ENCODE results near the gene TYSND1. TPM values are rescaled to one million over a fixed set of nuclear protein-coding genes. Genes with fewer than 3 reads are reported as not detected.

TYSND1 gene
- total RNA-seq, 2 experiments from 2014 or later = 33.4 to 48.1 TPM

- Histone ChIP-seq H4K20me1 (ENCODE audit: insufficient read depth, low read length) (no peaks in the 10 kb centered on the region), H3K9me2 (ENCODE audit: insufficient read depth, low read length) (no peaks in the 10 kb centered on the region), H2AFZ (ENCODE audit: low read length) (no peak overlapping the region), H3K27ac (ENCODE audit: low read depth, low read length, poor library complexity, severe bottlenecking) (no peak overlapping the region), H3K79me2 (ENCODE audit: insufficient read depth, low read depth, low read length) (no peaks in the 10 kb centered on the region), H3K4me3 (ENCODE audit: low read depth, low read length, poor library complexity, severe bottlenecking) (no peak overlapping the region), H3K4me1 (ENCODE audit: insufficient read depth, low read length, poor library complexity, severe bottlenecking) (no peaks in the 10 kb centered on the region), H3K9me3 (ENCODE audit: low read length) (no peaks in the 10 kb centered on the region), H3K4me2 (ENCODE audit: low read length) (no peak overlapping the region), H3K36me3 (ENCODE audit: insufficient read depth, low read length) (no peaks in the 10 kb centered on the region)
- TF ChIP-seq EZH2phosphoT487 (IDR thresholded peaks at IDR 0.05; ENCODE audit: borderline replicate concordance, low read depth, low read length) = no peak
- TF ChIP-seq, protein P1, sequence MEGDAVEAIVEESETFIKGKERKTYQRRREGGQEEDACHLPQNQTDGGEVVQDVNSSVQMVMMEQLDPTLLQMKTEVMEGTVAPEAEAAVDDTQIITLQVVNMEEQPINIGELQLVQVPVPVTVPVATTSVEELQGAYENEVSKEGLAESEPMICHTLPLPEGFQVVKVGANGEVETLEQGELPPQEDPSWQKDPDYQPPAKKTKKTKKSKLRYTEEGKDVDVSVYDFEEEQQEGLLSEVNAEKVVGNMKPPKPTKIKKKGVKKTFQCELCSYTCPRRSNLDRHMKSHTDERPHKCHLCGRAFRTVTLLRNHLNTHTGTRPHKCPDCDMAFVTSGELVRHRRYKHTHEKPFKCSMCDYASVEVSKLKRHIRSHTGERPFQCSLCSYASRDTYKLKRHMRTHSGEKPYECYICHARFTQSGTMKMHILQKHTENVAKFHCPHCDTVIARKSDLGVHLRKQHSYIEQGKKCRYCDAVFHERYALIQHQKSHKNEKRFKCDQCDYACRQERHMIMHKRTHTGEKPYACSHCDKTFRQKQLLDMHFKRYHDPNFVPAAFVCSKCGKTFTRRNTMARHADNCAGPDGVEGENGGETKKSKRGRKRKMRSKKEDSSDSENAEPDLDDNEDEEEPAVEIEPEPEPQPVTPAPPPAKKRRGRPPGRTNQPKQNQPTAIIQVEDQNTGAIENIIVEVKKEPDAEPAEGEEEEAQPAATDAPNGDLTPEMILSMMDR (conservative IDR thresholded peaks at IDR 0.05; ENCODE audit: low read length) = no peak
- CTCF ChIA-PET (ENCODE audit: unreplicated experiment) = no interaction called here
- no peak for DNase-seq (ENCODE audit: low spot score)
- BruUV-seq (replicated peaks) = no TSS peak
- POLR2A ChIA-PET = interaction anchor here (0.7 to 1.1 kb wide), 3 partner anchors 676 to 1102 kb away, joined by 3 read pairs; no protein-coding TSS in a partner anchor
- intact Hi-C loops (cut with micrococcal nuclease; ENCODE audit: unreplicated experiment) = no loop called here
Observed at GRCh38 chr10:70097459-70097858, 49.0 kb downstream of the TYSND1 start.

DNA sequence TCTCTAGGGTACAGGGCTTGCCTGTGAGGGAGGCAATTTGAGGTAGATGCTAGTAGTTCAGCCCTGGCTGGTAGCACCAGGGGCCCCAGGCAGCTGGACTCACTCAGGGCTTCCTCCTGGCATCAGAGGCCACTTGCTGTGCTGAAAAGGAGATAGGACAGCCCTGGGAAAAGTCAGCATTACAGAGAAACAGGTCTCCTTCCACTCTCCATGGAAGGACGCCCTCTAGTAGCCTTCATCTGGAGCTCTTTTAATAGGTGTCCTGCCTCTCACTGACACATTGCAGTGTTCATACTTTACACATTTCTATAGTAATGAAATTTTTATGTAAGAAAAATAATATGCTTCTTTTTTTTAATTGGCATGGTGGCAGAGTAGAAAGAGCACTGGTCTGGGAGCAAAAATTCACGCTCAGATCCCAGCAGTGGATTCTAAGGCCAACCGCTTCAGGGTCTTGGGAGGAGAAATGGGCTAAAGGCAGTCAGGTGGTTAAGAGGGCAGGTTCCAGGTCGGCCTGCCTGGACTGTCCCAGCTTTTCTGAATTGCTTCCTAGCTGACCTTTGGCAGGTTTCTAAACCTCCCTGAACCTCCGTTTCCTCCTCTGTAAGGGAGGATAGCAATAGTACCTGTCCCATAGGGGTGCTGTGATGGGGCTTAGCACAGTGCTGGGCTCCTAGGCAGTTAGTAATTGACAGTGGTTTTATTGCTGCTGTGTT lies 49.6 kb downstream of the TYSND1 start:
- TF ChIP-seq, protein P1 (conservative IDR thresholded peaks at IDR 0.05; ENCODE audit: low read length) = no peak
- TF ChIP-seq EZH2phosphoT487 (IDR thresholded peaks at IDR 0.05; ENCODE audit: borderline replicate concordance, low read depth, low read length) = no peak
- Histone ChIP-seq H2AFZ (ENCODE audit: low read length) (no peak overlapping the region), H3K4me1 (ENCODE audit: insufficient read depth, low read length, poor library complexity, severe bottlenecking) (no peaks in the 10 kb centered on the region), H4K20me1 (ENCODE audit: insufficient read depth, low read length) (no peaks in the 10 kb centered on the region), H3K4me2 (ENCODE audit: low read length) (no peak overlapping the region), H3K9me3 (ENCODE audit: low read length) (no peaks in the 10 kb centered on the region), H3K9me2 (ENCODE audit: insufficient read depth, low read length) (no peaks in the 10 kb centered on the region), H3K27ac (ENCODE audit: low read depth, low read length, poor library complexity, severe bottlenecking) (no peak overlapping the region), H3K36me3 (ENCODE audit: insufficient read depth, low read length) (no peaks in the 10 kb centered on the region), H3K4me3 (ENCODE audit: low read depth, low read length, poor library complexity, severe bottlenecking) (no peak overlapping the region), H3K79me2 (ENCODE audit: insufficient read depth, low read depth, low read length) (no peaks in the 10 kb centered on the region)
- no peak for DNase-seq (ENCODE audit: low spot score)
- intact Hi-C loops (cut with micrococcal nuclease; ENCODE audit: unreplicated experiment) = no loop called here
- ChIA-PET CTCF (ENCODE audit: unreplicated experiment) (no interaction called here), POLR2A (interaction anchor here (0.6 to 1.1 kb wide), 2 partner anchors 129 to 676 kb away, joined by 3 read pairs; no protein-coding TSS in a partner anchor)
- no TSS peak for BruUV-seq (replicated peaks)

- Histone ChIP-seq H3K79me2 (ENCODE audit: insufficient read depth, low read depth, low read length) (no peaks in the 10 kb centered on the region), H3K9me2 (ENCODE audit: insufficient read depth, low read length) (no peaks in the 10 kb centered on the region), H3K9me3 (ENCODE audit: low read length) (no peaks in the 10 kb centered on the region), H3K4me1 (ENCODE audit: insufficient read depth, low read length, poor library complexity, severe bottlenecking) (no peaks in the 10 kb centered on the region), H3K4me2 (ENCODE audit: low read length) (no peak overlapping the region), H2AFZ (ENCODE audit: low read length) (no peak overlapping the region), H3K4me3 (ENCODE audit: low read depth, low read length, poor library complexity, severe bottlenecking) (no peak overlapping the region), H3K36me3 (ENCODE audit: insufficient read depth, low read length) (no peaks in the 10 kb centered on the region), H3K27ac (ENCODE audit: low read depth, low read length, poor library complexity, severe bottlenecking) (no peak overlapping the region), H4K20me1 (ENCODE audit: insufficient read depth, low read length) (no peaks in the 10 kb centered on the region)
- intact Hi-C loops (cut with micrococcal nuclease; ENCODE audit: unreplicated experiment) = no loop called here
- no peak for TF ChIP-seq EZH2phosphoT487 (IDR thresholded peaks at IDR 0.05; ENCODE audit: borderline replicate concordance, low read depth, low read length)
- TF ChIP-seq, protein P1 (conservative IDR thresholded peaks at IDR 0.05; ENCODE audit: low read length) = no peak
- DNase-seq (ENCODE audit: low spot score) = no peak
- POLR2A ChIA-PET = interaction anchor here (0.6 to 1.1 kb wide), 2 partner anchors 89 to 675 kb away, joined by 3 read pairs; no protein-coding TSS in a partner anchor
- CTCF ChIA-PET (ENCODE audit: unreplicated experiment) = no interaction called here
- no TSS peak for BruUV-seq (replicated peaks)
Observed at GRCh38 chr10:70096016-70096704, 50.3 kb downstream of the TYSND1 start.

Data from OCI-LY7 (cell line).